GM23248 (cell line): ENCODE data around the gene NUP37. TPM values are rescaled to one million over a fixed set of nuclear protein-coding genes. Genes with fewer than 3 reads are reported as not detected.

Experiments
- DNase-seq: peaks from one replicate; pipeline ENCODE4 v3.0.0-alpha.2; 2015
- H2AFZ ChIP-seq: fragments of 200-600 bp; sonication (generic); 2 replicates; pipeline ENCODE4 v1.6.1; 2016; ENCODE audit warnings: antibody characterized with exemption
- H3F3A ChIP-seq: fragments of 200-600 bp; sonication (generic); 2 replicates; pipeline ENCODE4 v1.6.1; 2016; ENCODE audit warnings: mild to moderate bottlenecking, antibody characterized with exemption, mixed run types; ENCODE audit not compliant: insufficient read depth
- H3K27ac ChIP-seq: fragments of 200-600 bp; sonication (generic); 2 replicates; pipeline ENCODE4 v1.5.1; 2016; ENCODE audit warnings: mild to moderate bottlenecking
- H3K27me3 ChIP-seq: fragments of 200-600 bp; sonication (generic); replicated peaks from 2 replicates; pipeline ENCODE4 v1.6.1; 2016; ENCODE audit warnings: mild to moderate bottlenecking; ENCODE audit not compliant: insufficient read depth
- H3K36me3 ChIP-seq: fragments of 200-600 bp; sonication (generic); 2 replicates; pipeline ENCODE4 v1.6.1; 2016; ENCODE audit warnings: low read depth, mild to moderate bottlenecking
- H3K4me1 ChIP-seq: fragments of 200-600 bp; sonication (generic); 2 replicates; pipeline ENCODE4 v1.6.1; 2016; ENCODE audit warnings: mild to moderate bottlenecking; ENCODE audit not compliant: insufficient read depth
- H3K4me2 ChIP-seq: fragments of 200-600 bp; sonication (generic); one replicate; pipeline ENCODE4 v1.6.1; 2016; ENCODE audit warnings: mild to moderate bottlenecking; ENCODE audit not compliant: unreplicated experiment
- H3K4me3 ChIP-seq: fragments of 200-600 bp; sonication (generic); 2 replicates; pipeline ENCODE4 v1.5.1; 2016; ENCODE audit warnings: mild to moderate bottlenecking
- H3K79me2 ChIP-seq: fragments of 200-600 bp; sonication (generic); 2 replicates; pipeline ENCODE4 v1.6.1; 2016; ENCODE audit warnings: mild to moderate bottlenecking; ENCODE audit not compliant: insufficient read depth
- H3K9ac ChIP-seq: fragments of 200-600 bp; sonication (generic); 2 replicates; pipeline ENCODE4 v1.6.1; 2016; ENCODE audit warnings: mild to moderate bottlenecking
- H3K9me2 ChIP-seq: fragments of 200-600 bp; sonication (generic); 2 replicates; pipeline ENCODE4 v1.6.1; 2016; ENCODE audit warnings: mixed run types, mild to moderate bottlenecking, moderate library complexity; ENCODE audit not compliant: insufficient read depth
- H3K9me3 ChIP-seq: fragments of 200-600 bp; sonication (generic); one replicate; pipeline ENCODE4 v1.6.1; 2017; ENCODE audit warnings: low read depth
- H4K20me1 ChIP-seq: fragments of 200-600 bp; sonication (generic); 2 replicates; pipeline ENCODE4 v1.6.0; 2016; ENCODE audit not compliant: insufficient read depth
- EZH2 ChIP-seq: fragments of 200-600 bp; sonication (generic); IDR thresholded peaks from 2 replicates; pipeline ENCODE4 v1.6.1; 2018; ENCODE audit warnings: antibody characterized with exemption, mild to moderate bottlenecking; ENCODE audit not compliant: insufficient read depth, poor library complexity, severe bottlenecking
- EZH2phosphoT487 ChIP-seq: fragments of 200-600 bp; sonication (generic); IDR thresholded peaks from 2 replicates; pipeline ENCODE4 v1.6.1; 2018; ENCODE audit warnings: antibody characterized with exemption, moderate library complexity, mild to moderate bottlenecking, low read depth; ENCODE audit not compliant: insufficient read depth
- WGBS, 2 experiments: methylation state at CpG; one replicate each; pipeline ENCODE4 v1.1.6; 2015 to 2017; ENCODE audit warnings: low lambda C conversion rate in 2 of 2, low coverage in 1 of 2; ENCODE audit errors: missing lambda C conversion rate in 2 of 2; 5-methylcytosine and 5-hydroxymethylcytosine counted together
- in situ Hi-C: fragments of 300-500 bp; cut with MboI; formaldehyde crosslinking; loops from 2 replicates; pipeline ENCODE4 v1.15.0; 2020
- polyA plus RNA-seq: library from polyadenylated mRNA; unstranded; fragments of >200 nt; fragmentation: Nextera tagmentation; extraction: Ambion mirVana; gene quantifications from 2 replicates; pipeline ENCODE4 v1.2.1, GENCODE V29; 2016
- total RNA-seq: library from RNA; depleted of rRNA; stranded (reverse); fragments of >200 nt; shearing (Covaris generic); gene quantifications from 2 replicates; pipeline ENCODE4 v1.2.3, GENCODE V29; 2014

Gene NUP37
- total and polyA plus RNA-seq, 2 experiments from 2014 or later, result 39.4 to 50.7 TPM

- Histone ChIP-seq H3K27me3 (no peaks in the 10 kb centered on the region), H3K4me3 (peak within 1 kb of the TSS; percentile 82), H3K9me3 (no peaks in the 10 kb centered on the region), H3K4me1 (peaks cover 4% of the 10 kb centered on the region; the same call in 1 of the 2 replicates), H3K36me3 (peaks cover 18% of the 10 kb centered on the region; the same call in 1 of the 2 replicates), H3K79me2 (peaks cover 35% of the 10 kb centered on the region), H3K27ac (peak within 1 kb of the TSS; percentile 57), H2AFZ (peak within 1 kb of the TSS; percentile 93), H4K20me1 (no peaks in the 10 kb centered on the region), H3K4me2 (peak within 1 kb of the TSS; percentile 84), H3K9me2 (no peaks in the 10 kb centered on the region), H3K9ac (peak within 1 kb of the TSS; percentile 88), H3F3A (no peaks in the 10 kb centered on the region)
- TF ChIP-seq EZH2phosphoT487 (no peak), EZH2 (no peak)
- in situ Hi-C loops, result no loop called here
- peak; percentile 97 for DNase-seq
- 1 to 2% methylated on average over 42 to 44 of the region's 44 CpGs for WGBS, 2 experiments
Observed at GRCh38 chr12:102061560-102062418, 58.1 kb downstream of the NUP37 start, which contains the start of gene WASHC3. Gene WASHC3 (minus strand): TSS chr12:102061991. CDS start chr12:102061962, 29 bp downstream.

GRCh38 chr12:102061096-102061559 is 58.8 kb downstream of the NUP37 start:
- Histone ChIP-seq H3K79me2 (peaks cover 35% of the 10 kb centered on the region), H3K9me2 (no peaks in the 10 kb centered on the region), H3K9ac (peak overlapping the region; percentile 88), H2AFZ (peak overlapping the region; percentile 93), H3K4me2 (peak overlapping the region; percentile 84), H3K27me3 (no peaks in the 10 kb centered on the region), H3K27ac (peak overlapping the region; percentile 57), H3F3A (no peaks in the 10 kb centered on the region), H3K9me3 (no peaks in the 10 kb centered on the region), H3K4me3 (peak overlapping the region; percentile 82), H3K36me3 (peaks cover 24% of the 10 kb centered on the region), H4K20me1 (no peaks in the 10 kb centered on the region), H3K4me1 (peaks cover 4% of the 10 kb centered on the region; the same call in 1 of the 2 replicates)
- no peak for TF ChIP-seq EZH2
- no peak for TF ChIP-seq EZH2phosphoT487
- in situ Hi-C loops, result no loop called here
- 23 to 34% methylated on average over 9 of the region's 9 CpGs for WGBS, 2 experiments
- no peak for DNase-seq

GRCh38 chr12:102059343-102059742 is 60.6 kb downstream of the NUP37 start:
- H4K20me1 ChIP-seq, result no peaks in the 10 kb centered on the region
- H3K79me2 ChIP-seq, result peaks cover 47% of the 10 kb centered on the region
- TF ChIP-seq EZH2 (no peak), EZH2phosphoT487 (no peak)
- H3K9ac ChIP-seq, result no peak overlapping the region
- no peaks in the 10 kb centered on the region for H3K9me3 ChIP-seq
- H3K4me2 ChIP-seq, result no peak overlapping the region
- H2AFZ ChIP-seq, result no peak overlapping the region
- H3K27ac ChIP-seq, result no peak overlapping the region
- DNase-seq, result peak; percentile 4
- no peaks in the 10 kb centered on the region for H3K9me2 ChIP-seq
- in situ Hi-C loops, result no loop called here
- H3F3A ChIP-seq, result no peaks in the 10 kb centered on the region
- H3K27me3 ChIP-seq, result no peaks in the 10 kb centered on the region
- H3K36me3 ChIP-seq, result peaks cover 39% of the 10 kb centered on the region
- H3K4me1 ChIP-seq, result peaks cover 4% of the 10 kb centered on the region; the same call in 1 of the 2 replicates
- no peak overlapping the region for H3K4me3 ChIP-seq

GRCh38 chr12:102054345-102054744 is 65.6 kb downstream of the NUP37 start:
- 94 to 98% methylated on average over 4 of the region's 4 CpGs for WGBS, 2 experiments
- no peak for TF ChIP-seq EZH2
- TF ChIP-seq EZH2phosphoT487, result no peak
- H4K20me1 ChIP-seq, result no peaks in the 10 kb centered on the region
- no peak overlapping the region for H3K4me2 ChIP-seq
- H3K79me2 ChIP-seq, result peaks cover 40% of the 10 kb centered on the region; the same call in 1 of the 2 replicates
- no peaks in the 10 kb centered on the region for H3K9me2 ChIP-seq
- no peak overlapping the region for H3K4me3 ChIP-seq
- no peaks in the 10 kb centered on the region for H3F3A ChIP-seq
- in situ Hi-C loops, result no loop called here
- no peaks in the 10 kb centered on the region for H3K27me3 ChIP-seq
- H3K9me3 ChIP-seq, result no peaks in the 10 kb centered on the region
- no peak overlapping the region for H3K9ac ChIP-seq
- H2AFZ ChIP-seq, result no peak overlapping the region
- no peak for DNase-seq
- peaks cover 50% of the 10 kb centered on the region for H3K36me3 ChIP-seq
- H3K27ac ChIP-seq, result no peak overlapping the region
- no peaks in the 10 kb centered on the region for H3K4me1 ChIP-seq
